Loucy (cell line): ENCODE results near the gene SVOPL.

Experiments used
- H2AFZ ChIP-seq: fragments of 200-600 bp; sonication (generic); 2 replicates; pipeline ENCODE4 v1.6.0; 2016; ENCODE audit warnings: antibody characterized with exemption, mild to moderate bottlenecking, low read length, moderate library complexity
- H3F3A ChIP-seq: fragments of 200-600 bp; 2 replicates; pipeline ENCODE4 v1.6.0; 2016; ENCODE audit warnings: antibody characterized with exemption, low read depth, mild to moderate bottlenecking
- H3K27me3 ChIP-seq: fragments of 200-600 bp; sonication (generic); 2 replicates; pipeline ENCODE4 v1.6.1; 2014; ENCODE audit warnings: low read length, mild to moderate bottlenecking; ENCODE audit not compliant: insufficient read depth, poor library complexity, severe bottlenecking
- H3K36me3 ChIP-seq: fragments of 200-600 bp; sonication (generic); 2 replicates; pipeline ENCODE4 v1.6.1; 2016; ENCODE audit warnings: low read length; ENCODE audit not compliant: insufficient read depth
- H3K4me1 ChIP-seq: fragments of 200-600 bp; sonication (generic); 2 replicates; pipeline ENCODE4 v1.5.1; 2014; ENCODE audit warnings: low read length, mild to moderate bottlenecking; ENCODE audit not compliant: insufficient read depth, poor library complexity, severe bottlenecking
- H3K4me2 ChIP-seq: fragments of 200-600 bp; sonication (generic); 2 replicates; pipeline ENCODE4 v1.6.0; 2014; ENCODE audit warnings: antibody characterized with exemption, low read length, low read depth, mild to moderate bottlenecking; ENCODE audit not compliant: poor library complexity, severe bottlenecking
- H3K4me3 ChIP-seq: fragments of 200-600 bp; sonication (generic); 2 replicates; pipeline ENCODE4 v1.5.1; 2014; ENCODE audit warnings: low read length, mild to moderate bottlenecking, mixed read lengths; ENCODE audit not compliant: poor library complexity, severe bottlenecking
- H3K79me2 ChIP-seq: fragments of 200-600 bp; sonication (generic); 2 replicates; pipeline ENCODE4 v1.6.1; 2014; ENCODE audit warnings: low read length; ENCODE audit not compliant: insufficient read depth
- H3K9ac ChIP-seq: fragments of 200-600 bp; sonication (generic); 2 replicates; pipeline ENCODE4 v1.6.0; 2014; ENCODE audit warnings: mild to moderate bottlenecking, low read depth, low read length, moderate library complexity; ENCODE audit not compliant: poor library complexity, severe bottlenecking
- H3K9me2 ChIP-seq: fragments of 200-600 bp; sonication (generic); replicated peaks from 2 replicates; pipeline ENCODE4 v1.6.1; 2016; ENCODE audit warnings: low read depth, low read length, mixed read lengths
- H3K9me3 ChIP-seq: fragments of 200-600 bp; sonication (generic); 2 replicates; pipeline ENCODE4 v1.6.1; 2014; ENCODE audit warnings: mild to moderate bottlenecking, antibody characterized with exemption, low read length, low read depth; ENCODE audit not compliant: insufficient read depth
- H4K20me1 ChIP-seq: fragments of 200-600 bp; sonication (generic); 2 replicates; pipeline ENCODE4 v1.6.0; 2014; ENCODE audit warnings: antibody characterized with exemption, low read length, mild to moderate bottlenecking; ENCODE audit not compliant: insufficient read depth, poor library complexity, severe bottlenecking
- CTCF ChIP-seq: fragments of 200-600 bp; sonication (generic); conservative IDR thresholded peaks from 2 replicates; pipeline ENCODE4 v1.5.1; 2014; ENCODE audit warnings: mild to moderate bottlenecking, antibody characterized with exemption, low read length
- EZH2phosphoT487 ChIP-seq: fragments of 200-600 bp; IDR thresholded peaks from 2 replicates; pipeline ENCODE4 v1.6.1; 2018; ENCODE audit warnings: antibody characterized with exemption, mild to moderate bottlenecking, moderate library complexity, borderline replicate concordance

The SVOPL gene

DNA sequence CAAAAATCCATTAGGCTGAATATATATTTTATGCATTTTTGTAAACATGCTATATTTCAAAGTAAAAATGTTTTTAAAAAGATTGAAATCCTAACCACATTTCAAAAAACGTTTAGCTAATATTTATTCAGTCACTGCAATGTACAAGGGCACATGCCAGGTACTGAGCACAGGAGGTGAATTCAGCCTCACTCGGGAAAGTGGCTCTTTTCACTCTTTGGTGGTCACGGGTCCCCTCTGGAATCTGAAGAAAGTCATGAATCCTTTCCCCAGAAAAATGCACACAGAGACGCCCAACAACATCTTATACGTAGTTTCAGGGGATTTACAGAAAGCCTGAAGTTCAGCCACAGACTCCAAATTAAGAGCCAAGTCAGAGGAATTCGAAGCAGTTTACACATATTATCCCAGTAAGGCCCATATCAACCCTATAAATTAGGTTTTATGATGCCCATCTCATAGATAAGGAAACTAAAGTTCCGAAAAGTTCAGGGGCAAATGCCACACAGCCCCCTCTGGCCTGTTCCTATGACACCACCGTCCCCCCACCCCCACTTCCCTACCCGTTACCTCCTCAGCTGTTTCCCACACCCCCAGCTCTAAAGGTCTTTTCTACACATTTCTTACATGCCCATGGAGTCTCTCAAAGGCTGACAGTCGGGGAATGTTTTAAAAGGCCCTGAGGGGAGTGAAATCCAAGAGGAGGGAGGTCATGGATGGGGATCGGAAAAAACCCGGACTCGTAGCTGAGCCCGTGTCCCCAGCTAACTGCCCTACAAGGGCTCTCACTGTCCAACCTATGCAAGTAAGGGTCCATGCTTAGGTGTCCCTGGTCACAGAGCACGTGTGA lies 9.6 kb upstream of the SVOPL start:
- no peaks in the 10 kb centered on the region for H3K9me3 ChIP-seq
- no peak overlapping the region for H2AFZ ChIP-seq
- H3K27me3 ChIP-seq: no peaks in the 10 kb centered on the region
- H3K4me1 ChIP-seq: no peaks in the 10 kb centered on the region
- no peaks in the 10 kb centered on the region for H4K20me1 ChIP-seq
- no peaks in the 10 kb centered on the region for H3K79me2 ChIP-seq
- no peaks in the 10 kb centered on the region for H3K36me3 ChIP-seq
- H3F3A ChIP-seq: no peaks in the 10 kb centered on the region
- H3K9ac ChIP-seq: no peak overlapping the region
- TF ChIP-seq CTCF (no peak), EZH2phosphoT487 (no peak)
- no peak overlapping the region for H3K4me2 ChIP-seq
- no peak overlapping the region for H3K4me3 ChIP-seq
- no peaks in the 10 kb centered on the region for H3K9me2 ChIP-seq

- no peak overlapping the region for H3K9ac ChIP-seq
Measured at GRCh38 chr7:138705167-138705566, 4.0 kb upstream of the SVOPL start.

GRCh38 chr7:138701537-138701923 lies 368 bp upstream of the SVOPL start:
- Histone ChIP-seq H3K9me3 (no peaks in the 10 kb centered on the region), H2AFZ (no peak overlapping the region), H3K27me3 (no peaks in the 10 kb centered on the region), H4K20me1 (no peaks in the 10 kb centered on the region), H3K79me2 (no peaks in the 10 kb centered on the region), H3K9ac (no peak overlapping the region), H3K4me1 (no peaks in the 10 kb centered on the region), H3K4me2 (no peak overlapping the region), H3K36me3 (no peaks in the 10 kb centered on the region), H3F3A (no peaks in the 10 kb centered on the region), H3K4me3 (no peak overlapping the region), H3K9me2 (no peaks in the 10 kb centered on the region)
- TF ChIP-seq CTCF (no peak), EZH2phosphoT487 (no peak)

More at GRCh38 chr7:138705167-138705566, 4.0 kb upstream of the SVOPL start:
- H3K4me1 ChIP-seq: no peaks in the 10 kb centered on the region
- H3K4me2 ChIP-seq: no peak overlapping the region
- no peaks in the 10 kb centered on the region for H4K20me1 ChIP-seq
- H2AFZ ChIP-seq: no peak overlapping the region
- no peaks in the 10 kb centered on the region for H3F3A ChIP-seq
- TF ChIP-seq CTCF (no peak), EZH2phosphoT487 (no peak)
- H3K9me2 ChIP-seq: no peaks in the 10 kb centered on the region
- no peaks in the 10 kb centered on the region for H3K79me2 ChIP-seq
- H3K27me3 ChIP-seq: no peaks in the 10 kb centered on the region
- H3K4me3 ChIP-seq: no peak overlapping the region
- H3K9me3 ChIP-seq: no peaks in the 10 kb centered on the region
- H3K36me3 ChIP-seq: no peaks in the 10 kb centered on the region
